Smooth muscle cell (in vitro differentiated cells): Measurements from ENCODE around the gene SMIM12. TPM values are rescaled to one million over a fixed set of nuclear protein-coding genes. Genes with fewer than 3 reads are reported as not detected.
"Not testable (repeated sequence)": the region's sequence is repeated elsewhere in the genome, so short reads cannot be mapped to it uniquely, and the experiment has no call there.

Experiments
- DNase-seq: peaks from one replicate; lab custom pipeline; 2025; ENCODE audit not compliant: unreplicated experiment; lab: John Stamatoyannopoulos, UW
- H2AFZ ChIP-seq: fragments of 200-600 bp; sonication (generic); 2 replicates; pipeline ENCODE4 v1.6.0; 2016; ENCODE audit warnings: antibody characterized with exemption, low read depth, mild to moderate bottlenecking
- H3F3A ChIP-seq: fragments of 200-600 bp; sonication (generic); 2 replicates; pipeline ENCODE4 v1.6.0; 2017; ENCODE audit warnings: antibody characterized with exemption, low read depth
- H3K27ac ChIP-seq: fragments of 200-600 bp; sonication (generic); 2 replicates; pipeline ENCODE4 v1.5.1; 2016; ENCODE audit warnings: low read depth, mild to moderate bottlenecking
- H3K27me3 ChIP-seq: fragments of 200-600 bp; sonication (generic); 2 replicates; pipeline ENCODE4 v1.6.1; 2016; ENCODE audit warnings: low read depth, mild to moderate bottlenecking
- H3K36me3 ChIP-seq: fragments of 200-600 bp; sonication (generic); 2 replicates; pipeline ENCODE4 v1.5.1; 2016; ENCODE audit warnings: low read depth
- H3K4me1 ChIP-seq: fragments of 200-600 bp; sonication (generic); 2 replicates; pipeline ENCODE4 v1.5.1; 2016; ENCODE audit warnings: low read depth
- H3K4me2 ChIP-seq: fragments of 200-600 bp; sonication (generic); 2 replicates; pipeline ENCODE4 v1.6.0; 2016; ENCODE audit warnings: mild to moderate bottlenecking
- H3K4me3 ChIP-seq: fragments of 200-600 bp; sonication (generic); 2 replicates; pipeline ENCODE4 v1.5.1; 2016; ENCODE audit warnings: mild to moderate bottlenecking
- H3K79me2 ChIP-seq: fragments of 200-600 bp; sonication (generic); 2 replicates; pipeline ENCODE4 v1.6.0; 2016; ENCODE audit warnings: low read depth, mild to moderate bottlenecking
- H3K9ac ChIP-seq: fragments of 200-600 bp; sonication (generic); 2 replicates; pipeline ENCODE4 v1.6.0; 2016; ENCODE audit warnings: low read depth
- H3K9me3 ChIP-seq: fragments of 200-600 bp; sonication (generic); replicated peaks from 2 replicates; pipeline ENCODE4 v1.5.1; 2016; ENCODE audit warnings: low read depth
- H4K20me1 ChIP-seq: fragments of 200-600 bp; sonication (generic); 2 replicates; pipeline ENCODE4 v1.6.0; 2016; ENCODE audit warnings: low read depth
- CTCF ChIP-seq: fragments of 200-600 bp; sonication (generic); IDR thresholded peaks from 2 replicates; pipeline ENCODE4 v1.5.1; 2017; ENCODE audit warnings: borderline replicate concordance, mild to moderate bottlenecking, antibody characterized with exemption; ENCODE audit not compliant: insufficient read depth, poor library complexity, severe bottlenecking
- WGBS: methylation state at CpG from one replicate; pipeline ENCODE4 v1.1.7; 2016; ENCODE audit warnings: low lambda C conversion rate; 5-methylcytosine and 5-hydroxymethylcytosine counted together
- polyA plus RNA-seq: library from polyadenylated mRNA; unstranded; fragments of >200 nt; fragmentation: Nextera tagmentation; extraction: Ambion mirVana; gene quantifications from 2 replicates; pipeline ENCODE4 v1.2.1, GENCODE V29; 2016
- total RNA-seq: library from RNA; depleted of rRNA; stranded (reverse); fragments of >200 nt; gene quantifications from 2 replicates; pipeline ENCODE4 v1.2.3, GENCODE V29; 2014

SMIM12 gene
- total and polyA plus RNA-seq, 2 experiments from 2014 or later = 17.6 to 44.8 TPM

- Histone ChIP-seq H4K20me1 (peaks cover 33% of the 10 kb centered on the region), H3F3A (no peaks in the 10 kb centered on the region), H3K4me3 (no peak overlapping the region), H2AFZ (no peak overlapping the region), H3K9ac (no peak overlapping the region), H3K36me3 (no peaks in the 10 kb centered on the region), H3K4me1 (no peaks in the 10 kb centered on the region), H3K27ac (no peak overlapping the region), H3K79me2 (no peaks in the 10 kb centered on the region), H3K27me3 (no peaks in the 10 kb centered on the region), H3K4me2 (no peak overlapping the region), H3K9me3 (no peaks in the 10 kb centered on the region)
- TF ChIP-seq CTCF = no peak
- WGBS = 93% methylated on average over 3 of the region's 3 CpGs
- no peak for DNase-seq
Observed at GRCh38 chr1:34822202-34822601, 37.3 kb downstream of the SMIM12 start.

- peaks cover 40% of the 10 kb centered on the region for H4K20me1 ChIP-seq
- 94% methylated on average over 2 of the region's 2 CpGs for WGBS
- not testable (repeated sequence) for H2AFZ ChIP-seq, H3K9me3 ChIP-seq, H3K36me3 ChIP-seq, H3K4me2 ChIP-seq, DNase-seq, H3K27ac ChIP-seq, H3K4me1 ChIP-seq, H3K4me3 ChIP-seq, H3F3A ChIP-seq, H3K27me3 ChIP-seq, H3K79me2 ChIP-seq, H3K9ac ChIP-seq
Observed at GRCh38 chr1:34818862-34819261, 40.7 kb downstream of the SMIM12 start.

DNA sequence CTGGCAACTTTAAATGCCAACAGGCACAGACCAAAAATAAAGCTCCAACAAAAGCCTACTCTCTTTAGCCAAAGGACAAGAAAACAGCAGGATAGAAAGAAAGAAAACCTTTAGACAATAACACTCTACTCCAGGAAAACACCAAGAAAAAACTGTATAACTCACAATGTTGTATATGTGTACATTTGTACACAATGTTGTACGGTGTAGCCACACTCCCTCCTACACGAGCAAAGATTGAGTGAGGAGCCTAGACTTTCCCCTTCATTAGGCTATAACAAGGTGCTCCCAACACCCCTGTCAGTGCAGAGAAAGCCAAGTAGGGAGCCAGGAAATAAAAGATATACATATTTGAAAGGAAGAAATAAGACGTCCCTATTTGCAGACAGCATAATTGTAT, 42.8 kb downstream of the SMIM12 start:
- Histone ChIP-seq H3K36me3 (no peaks in the 10 kb centered on the region), H3K4me1 (no peaks in the 10 kb centered on the region), H3K79me2 (no peaks in the 10 kb centered on the region)

DNA sequence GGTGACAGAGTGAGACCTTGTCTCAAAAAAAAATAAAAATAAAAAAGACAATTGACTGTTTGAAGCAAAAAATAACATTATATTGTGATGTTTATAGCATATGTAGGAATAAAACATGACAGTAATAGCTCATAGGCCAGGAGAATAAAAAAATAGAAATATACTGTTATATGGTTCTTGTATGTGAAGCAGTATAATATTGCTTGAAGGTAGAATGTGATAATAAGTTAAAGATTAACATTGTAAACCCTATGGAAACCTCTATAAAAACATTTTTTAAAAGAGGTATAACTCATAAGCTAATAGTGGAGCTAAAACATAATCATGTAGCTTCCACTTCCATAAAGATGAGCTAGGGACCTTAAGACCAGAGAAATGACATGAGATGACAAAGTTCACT, 43.2 kb downstream of the SMIM12 start:
- Histone ChIP-seq H3K9ac (no peak overlapping the region), H4K20me1 (peaks cover 35% of the 10 kb centered on the region), H3K27me3 (no peaks in the 10 kb centered on the region), H3K36me3 (no peaks in the 10 kb centered on the region), H3K4me2 (no peak overlapping the region), H3K9me3 (no peaks in the 10 kb centered on the region), H3K4me1 (no peaks in the 10 kb centered on the region), H3K27ac (no peak overlapping the region), H2AFZ (no peak overlapping the region), H3F3A (no peaks in the 10 kb centered on the region), H3K79me2 (no peaks in the 10 kb centered on the region), H3K4me3 (no peak overlapping the region)
- TF ChIP-seq CTCF = no peak
- no peak for DNase-seq

More for the DNA sequence above, 42.8 kb downstream of the SMIM12 start:
- no peak overlapping the region for H3K4me3 ChIP-seq
- peaks cover 38% of the 10 kb centered on the region for H4K20me1 ChIP-seq
- no peaks in the 10 kb centered on the region for H3K9me3 ChIP-seq
- H3F3A ChIP-seq = no peaks in the 10 kb centered on the region
- H3K27me3 ChIP-seq = no peaks in the 10 kb centered on the region
- no peak overlapping the region for H2AFZ ChIP-seq
- WGBS = 73% methylated on average over 3 of the region's 3 CpGs
- no peak overlapping the region for H3K27ac ChIP-seq
- DNase-seq = no peak
- TF ChIP-seq CTCF = no peak
- H3K4me2 ChIP-seq = no peak overlapping the region
- H3K9ac ChIP-seq = no peak overlapping the region

GRCh38 chr1:34810781-34811180, 48.8 kb downstream of the SMIM12 start:
- not testable (repeated sequence) for DNase-seq

More at GRCh38 chr1:34810781-34811180, 48.8 kb downstream of the SMIM12 start:
- not testable (repeated sequence) for H2AFZ ChIP-seq, H3F3A ChIP-seq, H3K4me3 ChIP-seq, H3K79me2 ChIP-seq, H3K4me1 ChIP-seq, H3K9me3 ChIP-seq, H3K27me3 ChIP-seq, H3K27ac ChIP-seq, H3K36me3 ChIP-seq, H3K9ac ChIP-seq, H3K4me2 ChIP-seq
- WGBS = 91% methylated on average over 3 of the region's 3 CpGs
- H4K20me1 ChIP-seq = peaks cover 30% of the 10 kb centered on the region
